Psoas muscle (tissue), 8 donors: ENCODE data around the gene OR7D2. TPM values are rescaled to one million over a fixed set of nuclear protein-coding genes. Genes with fewer than 3 reads are reported as not detected.
A peak's percentile ranks its signal among the peaks of the same experiment; 100 is the strongest.

Experiments
- ATAC-seq, 4 donors: fragments of 200-7000 bp; cut with Tn5 transposase; one replicate each; pipeline ENCODE4 v1.9.1; 2020; ENCODE audit warnings: moderate library complexity in 3 of 4, mild to moderate bottlenecking in 2 of 4
- DNase-seq, 2 donors: peaks; one replicate each; pipeline ENCODE4 v3.0.0-alpha.2; 2020
- H3K27ac ChIP-seq: fragments of 200-600 bp; one replicate; pipeline ENCODE4 v1.8.0; 2022
- H3K27me3 ChIP-seq, 3 donors: fragments of 200-600 bp in 1 of 3; one replicate each; pipeline versions ENCODE4 v1.6.1 to v1.8.0; 2013 to 2022; ENCODE audit warnings: low read length in 2 of 3, mild to moderate bottlenecking in 2 of 3, moderate library complexity in 1 of 3; ENCODE audit not compliant: insufficient read depth in 3 of 3
- H3K36me3 ChIP-seq, 2 donors: fragments of 200-600 bp in 1 of 2; one replicate each; pipeline versions ENCODE4 v1.6.1 to v1.8.0; 2013 to 2022; ENCODE audit warnings: low read depth in 1 of 2, mild to moderate bottlenecking in 1 of 2, moderate library complexity in 1 of 2; ENCODE audit not compliant: insufficient read depth in 1 of 2
- H3K4me1 ChIP-seq: fragments of 200-600 bp; one replicate; pipeline ENCODE4 v1.8.0; 2022
- H3K4me3 ChIP-seq: fragments of 200-600 bp; one replicate; pipeline ENCODE4 v1.8.0; 2022; ENCODE audit warnings: mild to moderate bottlenecking
- H3K9me3 ChIP-seq: fragments of 200-600 bp; one replicate; pipeline ENCODE4 v1.8.0; 2022
- WGBS, 3 donors: extraction: QIAGEN DNeasy Blood & Tissue Kit; methylation state at CpG; one replicate each; pipeline versions ENCODE4 v1.1.6 to v1.1.7; 2013; 5-methylcytosine and 5-hydroxymethylcytosine counted together
- intact Hi-C, 2 donors: fragments of 100-400 bp; cut with DNase I; formaldehyde crosslinking; loops; one replicate each; pipeline versions ENCODE4 v1.11.0 to v1.14.2; 2022
- long read RNA-seq, 2 donors: library from polyadenylated mRNA; unstranded; transcript quantifications; one replicate each; pipeline ENCODE4 v2.0.0, GENCODE V29; 2021
- polyA plus RNA-seq, 3 donors: library from polyadenylated mRNA; stranded (reverse); fragments of 200-250 nt; gene quantifications; one replicate each; pipeline ENCODE4 v1.2.3, GENCODE V29; 2013
- total RNA-seq, 4 donors: library from RNA; stranded (reverse); fragmentation: NEBNext Ultra II Directional in 2 of 4; extraction: Animal tissue kit (Norgen Biotek cat#: 25700) in 2 of 4; gene quantifications; one replicate each; pipeline versions ENCODE4 v1.2.1 to v1.2.4, GENCODE V29; 2021 to 2023
- TF ChIP-seq, protein P1 (sequence below): fragments of 200-600 bp; IDR thresholded peaks from one replicate; pipeline ENCODE4 v1.8.0; 2022; ENCODE audit warnings: antibody characterized with exemption
- donor health status: healthy with polysubstance abuse.
- donor health status: DM: no; HTN: no; CAD: no; lungs with moderate emphysema.
- donor health status: Bipolar disorder and iron deficiency.
- donor health status: healthy.
- donor health status: DM: yes; HTN: yes; CAD: no.
- donor health status: DM: no; HTN: no; CAD: no.
- donor health status: DM: no; HTN: no; CAD: no.
- donor health status: DM: yes; HTN: yes; CAD: no.

Gene OR7D2
- total RNA-seq (under 1 TPM in 1 of 4 donors, not detected in 3; 0.24 TPM), polyA plus RNA-seq (under 1 TPM; 0.03 to 0.09 (median 0.03) TPM)
- long read RNA-seq, donor 1 = 0 reads
- long read RNA-seq, donor 2 = 0 reads

DNA sequence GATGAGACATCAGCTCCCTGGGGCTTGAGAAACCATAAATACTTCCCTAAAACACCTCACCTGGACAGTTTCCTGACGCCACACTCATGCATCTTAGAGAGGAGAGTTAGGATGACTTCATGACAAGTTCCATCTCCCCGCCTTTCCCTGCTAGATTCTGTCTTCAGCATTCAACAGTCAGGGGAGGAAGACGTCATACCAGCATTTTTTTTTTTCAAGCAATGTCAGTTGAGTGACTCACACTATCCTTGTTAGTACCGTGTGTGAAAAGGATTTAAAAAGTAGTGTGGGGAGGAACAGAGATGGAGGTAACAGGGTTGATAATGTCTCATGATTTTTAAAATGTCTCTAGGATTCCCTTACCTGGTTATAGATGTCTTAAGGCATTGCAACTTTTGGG lies at the start of gene OR7D2:
OR7D2 (plus strand) TSS at position 79 of the 400 bp plus-strand sequence. CDS start 6,803 bp downstream, outside the sequence.
- intact Hi-C loops = no loop called here
- no peak for DNase-seq
- no peak within 1 kb of the TSS for H3K27ac ChIP-seq
- TF ChIP-seq, protein P1, sequence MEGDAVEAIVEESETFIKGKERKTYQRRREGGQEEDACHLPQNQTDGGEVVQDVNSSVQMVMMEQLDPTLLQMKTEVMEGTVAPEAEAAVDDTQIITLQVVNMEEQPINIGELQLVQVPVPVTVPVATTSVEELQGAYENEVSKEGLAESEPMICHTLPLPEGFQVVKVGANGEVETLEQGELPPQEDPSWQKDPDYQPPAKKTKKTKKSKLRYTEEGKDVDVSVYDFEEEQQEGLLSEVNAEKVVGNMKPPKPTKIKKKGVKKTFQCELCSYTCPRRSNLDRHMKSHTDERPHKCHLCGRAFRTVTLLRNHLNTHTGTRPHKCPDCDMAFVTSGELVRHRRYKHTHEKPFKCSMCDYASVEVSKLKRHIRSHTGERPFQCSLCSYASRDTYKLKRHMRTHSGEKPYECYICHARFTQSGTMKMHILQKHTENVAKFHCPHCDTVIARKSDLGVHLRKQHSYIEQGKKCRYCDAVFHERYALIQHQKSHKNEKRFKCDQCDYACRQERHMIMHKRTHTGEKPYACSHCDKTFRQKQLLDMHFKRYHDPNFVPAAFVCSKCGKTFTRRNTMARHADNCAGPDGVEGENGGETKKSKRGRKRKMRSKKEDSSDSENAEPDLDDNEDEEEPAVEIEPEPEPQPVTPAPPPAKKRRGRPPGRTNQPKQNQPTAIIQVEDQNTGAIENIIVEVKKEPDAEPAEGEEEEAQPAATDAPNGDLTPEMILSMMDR = no peak
- ATAC-seq = no peak
- no peaks in the 10 kb centered on the region for H3K4me1 ChIP-seq
- no peaks in the 10 kb centered on the region for H3K9me3 ChIP-seq
- H3K36me3 ChIP-seq = no peaks in the 10 kb centered on the region
- H3K27me3 ChIP-seq = no peaks in the 10 kb centered on the region
- 58 to 60% (median 60%) methylated on average over 4 of the region's 4 CpGs for WGBS, 3 donors
- H3K4me3 ChIP-seq = no peak within 1 kb of the TSS

DNA sequence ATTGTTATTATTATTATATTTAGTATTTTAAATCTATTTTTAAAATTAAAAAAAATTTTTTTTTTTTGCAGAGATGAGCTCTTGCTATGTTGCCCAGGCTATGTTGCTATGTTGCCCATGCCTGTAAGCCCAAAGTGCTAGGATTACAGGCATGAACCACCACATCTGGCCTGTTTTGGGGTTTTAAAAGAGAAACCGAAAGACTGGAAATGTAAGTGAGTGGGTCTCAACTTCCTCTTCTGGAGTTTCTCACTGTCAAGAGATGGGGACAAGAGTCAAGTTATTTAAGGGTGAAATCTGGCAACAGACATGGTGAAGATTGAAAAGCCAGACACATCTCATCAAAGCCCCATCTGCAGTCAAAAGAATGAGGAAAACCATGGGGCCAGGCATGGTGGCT lies 47.8 kb upstream of the OR7D2 start:
- 41 to 65% (median 49%) methylated on average over 1 of the region's 1 CpG for WGBS, 3 donors

DNA sequence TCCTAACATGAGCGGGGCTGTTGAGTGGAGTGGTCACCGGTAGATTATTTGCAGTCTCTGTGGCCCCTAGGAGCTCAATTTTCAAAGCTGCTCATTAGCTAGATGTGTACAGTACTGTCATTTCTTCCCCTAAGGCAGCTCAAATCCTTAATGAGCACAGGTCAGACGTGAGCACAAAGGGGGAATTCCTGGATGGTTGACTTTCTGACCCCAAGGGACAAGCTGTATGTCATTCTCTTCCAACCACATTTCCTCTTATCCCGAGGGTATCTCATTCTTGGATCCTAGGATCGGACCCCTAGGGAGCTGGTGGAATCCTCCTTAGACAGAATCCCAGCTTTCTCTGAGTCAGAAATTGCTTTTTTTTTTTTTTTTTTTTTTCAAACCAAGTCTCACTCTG lies 46.4 kb upstream of the OR7D2 start:
- H3K4me3 ChIP-seq = no peak overlapping the region
- no peaks in the 10 kb centered on the region for H3K9me3 ChIP-seq
- H3K4me1 ChIP-seq = no peaks in the 10 kb centered on the region
- DNase-seq = no peak
- intact Hi-C loops = loop anchor here in 1 of 2 donors (10.0 kb wide), 1 partner anchor 452 kb away; the partner anchor contains the start of gene ZNF121
- ATAC-seq = no peak
- no peaks in the 10 kb centered on the region for H3K36me3 ChIP-seq
- no peak overlapping the region for H3K27ac ChIP-seq
- WGBS, 3 donors = 50 to 53% (median 52%) methylated on average over 5 of the region's 5 CpGs
- peaks cover 0 to 16% (median 4%) of the 10 kb centered on the region in 3 donors for H3K27me3 ChIP-seq
- TF ChIP-seq, protein P1 = no peak

More for the DNA sequence above, 47.8 kb upstream of the OR7D2 start:
- H3K4me1 ChIP-seq = no peaks in the 10 kb centered on the region
- H3K27me3 ChIP-seq = peaks cover under 1 to 16% (median 5%) of the 10 kb centered on the region in 3 donors
- no peak for ATAC-seq
- H3K4me3 ChIP-seq = no peak overlapping the region
- intact Hi-C loops = loop anchor here in 1 of 2 donors (10.0 kb wide), 1 partner anchor 454 kb away; the partner anchor contains the start of gene ZNF121
- H3K36me3 ChIP-seq = no peaks in the 10 kb centered on the region
- no peaks in the 10 kb centered on the region for H3K9me3 ChIP-seq
- no peak overlapping the region for H3K27ac ChIP-seq
- DNase-seq = no peak
- TF ChIP-seq, protein P1 = no peak

DNA sequence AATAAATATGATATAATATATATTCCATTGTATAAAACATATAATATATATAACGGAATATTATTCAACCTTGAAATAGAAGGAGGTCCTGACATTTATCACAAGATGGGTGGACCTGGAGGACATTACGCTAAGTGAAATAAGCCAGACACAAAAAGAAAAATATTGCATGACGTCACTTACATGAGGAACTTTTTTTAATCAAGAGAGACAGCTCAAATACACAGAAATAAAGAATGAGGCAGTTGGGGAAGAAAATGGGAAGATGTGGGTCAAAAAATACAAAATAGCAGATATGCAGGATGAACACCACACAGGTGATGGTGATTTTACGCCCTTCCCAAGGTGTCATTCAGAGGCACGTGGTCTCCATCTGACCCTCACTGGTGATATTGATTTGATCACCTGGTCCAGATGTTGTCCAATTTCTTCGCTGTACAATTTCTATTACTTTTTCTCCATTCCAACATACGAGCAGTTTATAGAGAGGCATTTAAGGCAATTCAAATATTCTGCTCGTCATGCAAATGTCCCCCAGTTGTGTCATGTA lies 39.1 kb upstream of the OR7D2 start:
- DNase-seq (no peak), ATAC-seq (peak in 1 of 4 donors; percentile 22)
- H3K36me3 ChIP-seq = peaks cover 0 to 7% of the 10 kb centered on the region in 2 donors
- 30 to 34% (median 31%) methylated on average over 8 of the region's 8 CpGs for WGBS, 3 donors
- H3K27me3 ChIP-seq = no peaks in the 10 kb centered on the region
- peaks cover 8% of the 10 kb centered on the region for H3K9me3 ChIP-seq
- TF ChIP-seq, protein P1 = no peak
- H3K4me1 ChIP-seq = peaks cover 24% of the 10 kb centered on the region
- H3K27ac ChIP-seq = peak overlapping the region; percentile 93
- H3K4me3 ChIP-seq = peak overlapping the region; percentile 85
- intact Hi-C loops = loop anchor here (1.0 to 10.0 kb wide), 5 partner anchors 68 to 658 kb away; partner anchors contain the start of genes ZNF121 (in 1 of the 2) and ZNF426 (in 1 of the 2)
